Stimulated activated CD4-positive, alpha-beta T cell treated with anti-CD3 and anti-CD28 coated beads, Interleukin-4, amount 100 ng/mL, for 4 hours (primary cell): ENCODE measurements around the gene SBF1.

Experiments
- DNase-seq, 2 experiments: peaks; one replicate each; pipeline ENCODE4 v3.0.0-alpha.2; 2020

Gene SBF1

GRCh38 chr22:50505776-50506610 lies 31.2 kb upstream of the SBF1 start:
- DNase-seq = no peak

GRCh38 chr22:50505276-50505775 lies 30.5 kb upstream of the SBF1 start:
- DNase-seq = no peak

- no peak for DNase-seq
Observed at GRCh38 chr22:50504369-50505211, 29.8 kb upstream of the SBF1 start.

GRCh38 chr22:50503475-50504145 lies 28.8 kb upstream of the SBF1 start:
- no peak for DNase-seq

GRCh38 chr22:50502628-50503474 lies 28.0 kb upstream of the SBF1 start:
- no peak for DNase-seq

- DNase-seq = no peak
Observed at GRCh38 chr22:50502096-50502495, 27.3 kb upstream of the SBF1 start.

GRCh38 chr22:50500452-50500851 lies 25.6 kb upstream of the SBF1 start:
- no peak for DNase-seq

GRCh38 chr22:50498322-50498890 lies 23.6 kb upstream of the SBF1 start:
- DNase-seq = peak; percentile 53 to 64

- DNase-seq = no peak
Observed at GRCh38 chr22:50497093-50497492, 22.3 kb upstream of the SBF1 start.

- DNase-seq = no peak
Observed at GRCh38 chr22:50490531-50491308, 15.9 kb upstream of the SBF1 start.

GRCh38 chr22:50489363-50490243 lies 14.8 kb upstream of the SBF1 start:
- DNase-seq = no peak

GRCh38 chr22:50488886-50489285 lies 14.1 kb upstream of the SBF1 start:
- no peak for DNase-seq

GRCh38 chr22:50488006-50488677 lies 13.3 kb upstream of the SBF1 start:
- DNase-seq = no peak

GRCh38 chr22:50487290-50488005 lies 12.6 kb upstream of the SBF1 start:
- DNase-seq = no peak

- no peak for DNase-seq
Observed at GRCh38 chr22:50486561-50487289, 11.9 kb upstream of the SBF1 start, which contains the start of gene MIOX. Gene MIOX (plus strand): TSS chr22:50486859. CDS start chr22:50486898, 39 bp downstream.

GRCh38 chr22:50485221-50486131 lies 10.6 kb upstream of the SBF1 start:
- DNase-seq = no peak
